GM19351 (cell line): Measurements from ENCODE around the gene TGIF1.
"Not testable (repeated sequence)": the region's sequence is repeated elsewhere in the genome, so short reads cannot be mapped to it uniquely, and the experiment has no call there.

Experiments
- ATAC-seq: cut with Tn5 transposase; IDR thresholded peaks from one replicate; pipeline ENCODE4 v1.9.1; 2021; ENCODE audit warnings: mild to moderate bottlenecking, moderate library complexity; ENCODE audit not compliant: unreplicated experiment

Gene TGIF1

GRCh38 chr18:3455090-3455635 is 5.2 kb downstream of the TGIF1 start:
- ATAC-seq, result no peak

- ATAC-seq, result no peak
These were observed 6.1 kb downstream of the TGIF1 start for GRCh38 chr18:3455907-3456685.

GRCh38 chr18:3456686-3457069 is 6.7 kb downstream of the TGIF1 start:
- ATAC-seq, result no peak

GRCh38 chr18:3457261-3457724 is 7.3 kb downstream of the TGIF1 start:
- ATAC-seq, result no peak

GRCh38 chr18:3458378-3458777 is 8.4 kb downstream of the TGIF1 start:
- no peak for ATAC-seq

- ATAC-seq, result peak; percentile 53
These were observed 9.2 kb downstream of the TGIF1 start for GRCh38 chr18:3458952-3459853.

- no peak for ATAC-seq
These were observed 10.9 kb downstream of the TGIF1 start for GRCh38 chr18:3460823-3461398.

- no peak for ATAC-seq
These were observed 11.7 kb downstream of the TGIF1 start for GRCh38 chr18:3461704-3462103.

- no peak for ATAC-seq
These were observed 13.1 kb downstream of the TGIF1 start for GRCh38 chr18:3463051-3463450.

GRCh38 chr18:3466045-3466444 is 16.1 kb downstream of the TGIF1 start:
- no peak for ATAC-seq

- ATAC-seq, result no peak
These were observed 16.9 kb downstream of the TGIF1 start for GRCh38 chr18:3466872-3467271.

- ATAC-seq, result no peak
These were observed 18.2 kb downstream of the TGIF1 start for GRCh38 chr18:3468066-3468705.

- no peak for ATAC-seq
These were observed 18.9 kb downstream of the TGIF1 start for GRCh38 chr18:3468833-3469232.

- no peak for ATAC-seq
These were observed 21.2 kb downstream of the TGIF1 start for GRCh38 chr18:3471141-3471648.

GRCh38 chr18:3472121-3472520 is 22.1 kb downstream of the TGIF1 start:
- not testable (repeated sequence) for ATAC-seq

- ATAC-seq, result peak; percentile 85
These were observed 22.9 kb downstream of the TGIF1 start for GRCh38 chr18:3472681-3473544.

GRCh38 chr18:3478262-3478978 is 28.4 kb downstream of the TGIF1 start:
- ATAC-seq, result no peak

GRCh38 chr18:3479978-3480509 is 30.1 kb downstream of the TGIF1 start:
- no peak for ATAC-seq
